Naive B cell (primary cell): Measurements from ENCODE around the gene DYNLL2. TPM values are rescaled to one million over a fixed set of nuclear protein-coding genes. Genes with fewer than 3 reads are reported as not detected.
"Not testable (repeated sequence)": the region's sequence is repeated elsewhere in the genome, so short reads cannot be mapped to it uniquely, and the experiment has no call there.

Experiments
- ATAC-seq, 2 donors: fragments of 150-1000 bp; cut with Tn5 transposase; 2 replicates each; pipeline ENCODE4 v1.10.0; 2021; ENCODE audit warnings: low read depth in 2 of 2, mild to moderate bottlenecking in 2 of 2, moderate library complexity in 2 of 2
- DNase-seq: peaks from one replicate; pipeline ENCODE4 v3.0.0; 2022
- H3K27ac Mint-ChIP-seq, 6 donors: one replicate each; pipeline ENCODE4 v1.8.0; 2020 to 2022; ENCODE audit warnings: mild to moderate bottlenecking in 6 of 6, mixed read lengths in 6 of 6, moderate library complexity in 5 of 6, inconsistent platforms in 2 of 6
- H3K27me3 Mint-ChIP-seq, 3 donors: one replicate each; pipeline ENCODE4 v1.8.0; 2021 to 2022; ENCODE audit warnings: mixed read lengths in 3 of 3, mild to moderate bottlenecking in 1 of 3
- H3K36me3 Mint-ChIP-seq, 2 donors: one replicate each; pipeline ENCODE4 v1.8.0; 2020 to 2022; ENCODE audit warnings: mixed read lengths in 2 of 2, inconsistent platforms in 1 of 2, mild to moderate bottlenecking in 1 of 2
- H3K4me1 Mint-ChIP-seq, 3 donors: one replicate each; pipeline ENCODE4 v1.8.0; 2020 to 2022; ENCODE audit warnings: mixed read lengths in 3 of 3, inconsistent platforms in 1 of 3, mild to moderate bottlenecking in 1 of 3, moderate library complexity in 1 of 3
- H3K4me3 Mint-ChIP-seq, 8 donors: one replicate each; pipeline ENCODE4 v1.8.0; 2020 to 2022; ENCODE audit warnings: mild to moderate bottlenecking in 8 of 8, mixed read lengths in 8 of 8, moderate library complexity in 8 of 8, inconsistent platforms in 2 of 8
- H3K9me3 Mint-ChIP-seq, 7 donors: one replicate each; pipeline ENCODE4 v1.8.0; 2020 to 2022; ENCODE audit warnings: mixed read lengths in 7 of 7, mild to moderate bottlenecking in 5 of 7, inconsistent platforms in 2 of 7, moderate library complexity in 1 of 7
- polyA plus RNA-seq, 6 donors: library from polyadenylated mRNA; unstranded; fragments of 300-500 nt; fragmentation: Illumina TruSeq; gene quantifications; one replicate each; pipeline ENCODE4 v1.2.3, GENCODE V29; 2021; ENCODE audit warnings: low read depth in 6 of 6

The DYNLL2 gene
- polyA plus RNA-seq = 1 to 10 TPM in 1 of 6 donors, under 1 TPM in 5; 0.26 to 1.2 (median 0.82) TPM

DNA sequence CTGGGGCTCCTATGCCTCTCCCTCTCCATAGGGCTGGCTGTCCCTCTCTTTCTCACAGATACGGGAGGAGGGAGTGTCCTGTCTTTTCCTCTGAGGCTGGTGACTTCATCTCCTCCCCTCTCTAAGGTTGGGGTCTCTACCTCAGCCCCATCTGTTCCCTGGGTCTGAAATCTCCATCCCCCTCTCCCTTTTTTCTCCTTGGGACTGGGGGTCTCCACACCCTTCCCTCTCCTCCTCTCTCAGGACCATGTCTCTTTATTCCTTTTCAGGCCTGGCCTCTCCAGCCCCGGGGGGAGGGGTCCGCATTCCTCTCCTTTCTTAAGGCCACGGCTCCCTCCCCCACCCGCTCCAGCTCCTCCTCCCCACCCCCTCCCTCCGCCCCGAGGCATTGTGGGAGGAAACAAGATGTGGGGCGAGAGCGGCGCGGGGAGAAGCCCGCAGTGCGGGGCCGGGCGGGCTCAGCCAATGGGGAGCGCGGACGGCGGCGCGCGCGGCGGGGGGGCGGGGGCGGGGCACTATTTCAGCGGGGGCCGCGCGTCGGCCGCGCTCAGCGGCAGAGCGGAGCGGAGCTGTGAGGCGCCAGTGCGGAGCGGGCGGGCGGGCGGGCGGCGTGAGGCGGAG is at the start of gene DYNLL2:
TSS of gene DYNLL2 (plus strand) at position 550 of the 621 bp plus-strand sequence. CDS start 3,672 bp downstream, outside the sequence.
- Mint-ChIP-seq H3K27ac (peak within 1 kb of the TSS; percentile 46 to 89 (median 82)), H3K36me3 (peaks cover 0 to 11% of the 10 kb centered on the region in 2 donors), H3K4me3 (peak within 1 kb of the TSS; percentile 79 to 96 (median 90)), H3K27me3 (peaks cover 0 to 10% (median 9%) of the 10 kb centered on the region in 3 donors), H3K4me1 (peaks cover 17 to 39% (median 34%) of the 10 kb centered on the region in 3 donors), H3K9me3 (no peaks in the 10 kb centered on the region)
- ATAC-seq = peak; percentile 75 to 78
- DNase-seq = peak; percentile 78

DNA sequence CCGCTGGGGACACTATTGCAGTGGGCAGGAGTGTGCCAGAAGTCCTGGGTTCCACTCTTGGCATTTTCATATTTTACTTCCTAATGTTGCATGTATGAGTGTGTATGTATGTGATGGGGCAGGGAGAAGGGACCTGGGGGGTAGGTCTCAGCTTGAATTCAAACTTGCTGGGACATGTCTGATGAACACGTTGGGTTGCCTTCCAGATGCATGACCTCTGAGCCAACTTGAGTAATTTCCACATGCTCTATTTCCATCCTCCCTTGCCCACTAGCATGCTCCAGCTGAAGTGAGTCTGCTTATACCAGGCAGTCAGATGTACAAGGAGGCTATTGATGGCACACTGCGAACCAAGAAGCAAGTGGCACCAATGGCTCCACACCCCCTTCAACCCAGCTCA is 43.2 kb upstream of the DYNLL2 start:
- peaks cover 42 to 60% (median 50%) of the 10 kb centered on the region in 3 donors for H3K27me3 Mint-ChIP-seq
- no peak overlapping the region for H3K4me3 Mint-ChIP-seq
- no peaks in the 10 kb centered on the region for H3K36me3 Mint-ChIP-seq
- H3K9me3 Mint-ChIP-seq = peaks cover 0 to 9% (median 0%) of the 10 kb centered on the region in 7 donors
- ATAC-seq (no peak), DNase-seq (no peak)
- no peak overlapping the region for H3K27ac Mint-ChIP-seq
- H3K4me1 Mint-ChIP-seq = no peaks in the 10 kb centered on the region

DNA sequence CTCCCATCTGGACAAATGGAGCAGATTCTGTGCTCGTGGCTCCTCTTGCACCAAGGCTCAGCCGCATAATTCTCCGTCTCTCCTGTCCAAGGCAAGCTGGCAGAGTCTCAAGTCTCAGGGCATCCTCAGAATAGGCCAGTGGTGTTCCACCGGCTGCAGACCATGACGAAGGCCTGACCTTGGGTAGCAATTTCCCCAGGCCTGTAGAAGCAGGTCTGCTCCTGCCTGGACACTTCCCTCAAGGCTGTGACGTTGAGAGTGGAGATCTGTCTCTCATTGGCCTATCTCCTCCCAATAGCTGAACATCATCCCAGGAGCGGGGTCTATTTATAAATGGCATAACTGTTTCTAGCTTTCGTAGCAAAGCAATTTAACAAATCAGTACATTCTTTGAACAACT is 42.8 kb upstream of the DYNLL2 start:
- no peak overlapping the region for H3K27ac Mint-ChIP-seq
- ATAC-seq = no peak
- H3K27me3 Mint-ChIP-seq = peaks cover 42 to 60% (median 50%) of the 10 kb centered on the region in 3 donors
- DNase-seq = no peak
- H3K4me3 Mint-ChIP-seq = no peak overlapping the region
- no peaks in the 10 kb centered on the region for H3K4me1 Mint-ChIP-seq
- H3K36me3 Mint-ChIP-seq = no peaks in the 10 kb centered on the region
- peaks cover 0 to 9% (median 0%) of the 10 kb centered on the region in 7 donors for H3K9me3 Mint-ChIP-seq

DNA sequence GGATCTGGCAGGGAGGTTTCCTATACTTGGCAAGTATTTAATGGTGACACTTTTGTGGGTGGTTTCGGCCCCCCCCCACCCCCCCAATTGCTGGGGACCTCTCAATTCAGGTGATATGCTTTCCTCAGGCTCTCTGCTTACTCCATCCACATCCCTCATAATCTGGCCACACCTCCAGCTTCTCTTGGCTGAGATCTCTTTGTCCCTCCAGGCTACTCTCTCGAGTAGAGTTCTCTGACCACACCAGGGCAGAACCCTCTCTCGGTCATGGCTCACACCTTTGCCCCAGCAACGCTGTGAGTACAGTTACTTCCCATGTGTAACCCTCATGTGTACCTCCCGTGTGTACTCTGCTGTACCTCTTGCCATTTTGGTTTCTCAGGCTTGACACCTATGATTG is 42.1 kb upstream of the DYNLL2 start:
- peak overlapping the region in 1 of 8 donors; percentile 37 for H3K4me3 Mint-ChIP-seq
- peaks cover 0 to 9% (median 0%) of the 10 kb centered on the region in 7 donors for H3K9me3 Mint-ChIP-seq
- H3K27me3 Mint-ChIP-seq = peaks cover 42 to 60% (median 50%) of the 10 kb centered on the region in 3 donors
- H3K36me3 Mint-ChIP-seq = no peaks in the 10 kb centered on the region
- DNase-seq (no peak), ATAC-seq (no peak)
- H3K27ac Mint-ChIP-seq = no peak overlapping the region
- no peaks in the 10 kb centered on the region for H3K4me1 Mint-ChIP-seq

DNA sequence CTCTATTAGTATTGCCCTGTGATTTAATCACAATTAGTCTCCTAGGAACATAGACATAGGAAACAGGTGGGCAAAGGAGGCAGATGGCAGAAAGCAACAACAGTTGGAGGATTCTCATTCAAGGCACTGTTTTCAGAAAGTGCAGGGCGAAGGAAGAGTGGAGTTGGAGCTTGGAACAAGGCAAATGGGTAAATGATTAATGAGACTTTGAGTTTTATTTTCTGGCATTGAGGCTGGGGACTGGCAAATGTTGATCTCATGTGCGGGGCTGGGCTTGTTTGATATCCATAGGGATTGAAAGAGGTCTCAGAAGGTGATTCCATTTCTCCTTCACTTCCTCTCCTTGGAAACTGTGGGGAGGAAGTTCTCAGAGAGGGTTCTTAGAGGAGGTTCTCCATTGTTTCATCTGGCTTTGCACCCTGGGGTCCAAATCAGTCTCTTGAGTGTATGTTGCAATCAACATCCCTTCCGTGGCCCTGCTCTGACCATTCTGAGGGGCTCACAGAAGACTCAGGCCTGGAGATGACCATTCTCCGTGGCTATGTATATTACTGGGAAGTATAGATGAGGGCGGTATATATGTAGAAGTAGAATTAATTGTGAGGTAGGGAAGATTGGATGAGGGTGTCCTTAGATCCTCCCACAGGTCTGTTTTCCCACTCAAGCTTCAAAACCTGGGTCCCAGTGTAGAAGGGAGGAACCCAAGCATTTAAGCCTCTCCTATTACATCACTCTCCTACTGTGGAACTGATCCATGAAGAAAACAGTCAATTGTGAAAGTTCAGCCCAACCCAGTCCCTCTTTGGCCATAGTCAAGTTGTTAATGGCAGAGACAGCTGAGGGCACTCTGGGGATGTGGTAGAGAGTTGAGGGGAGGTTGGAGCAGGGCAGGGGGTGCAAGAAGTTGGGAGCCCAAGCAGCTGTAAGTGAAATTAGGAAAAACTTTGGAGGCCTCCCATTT is 39.7 kb upstream of the DYNLL2 start:
- peaks cover 38 to 51% (median 41%) of the 10 kb centered on the region in 3 donors for H3K27me3 Mint-ChIP-seq

DNA sequence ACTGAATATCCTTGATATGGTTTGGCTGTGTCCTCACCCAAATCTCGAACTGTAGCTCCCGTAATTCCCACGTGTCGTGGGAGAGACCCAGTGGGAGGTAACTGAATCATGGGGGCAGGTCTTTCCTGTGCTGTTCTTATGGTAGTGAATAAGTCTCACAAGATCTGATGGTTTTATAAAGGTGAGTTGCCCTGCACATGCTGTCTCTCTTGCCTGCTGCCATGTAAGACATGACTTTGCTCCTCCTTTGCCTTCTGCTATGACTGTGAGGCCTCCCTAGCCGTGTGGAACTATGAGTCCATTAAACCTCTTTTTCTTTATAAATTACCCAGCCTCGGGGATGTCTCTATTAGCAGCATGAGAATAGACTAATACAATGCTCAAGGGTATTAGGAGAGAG is 39.0 kb upstream of the DYNLL2 start:
- not testable (repeated sequence) for DNase-seq, H3K9me3 Mint-ChIP-seq, H3K4me3 Mint-ChIP-seq, H3K36me3 Mint-ChIP-seq, H3K4me1 Mint-ChIP-seq, ATAC-seq
- Mint-ChIP-seq H3K27ac (peak overlapping the region in 1 of 6 donors; percentile 33), H3K27me3 (peaks cover 38 to 50% (median 38%) of the 10 kb centered on the region in 3 donors)

More for the DNA sequence above, 39.7 kb upstream of the DYNLL2 start:
- peak overlapping the region in 1 of 6 donors; percentile 58 for H3K27ac Mint-ChIP-seq
- DNase-seq (no peak), ATAC-seq (no peak)
- peaks cover 0 to 9% (median 0%) of the 10 kb centered on the region in 7 donors for H3K9me3 Mint-ChIP-seq
- H3K4me3 Mint-ChIP-seq = no peak overlapping the region
- H3K4me1 Mint-ChIP-seq = no peaks in the 10 kb centered on the region
- H3K36me3 Mint-ChIP-seq = no peaks in the 10 kb centered on the region

DNA sequence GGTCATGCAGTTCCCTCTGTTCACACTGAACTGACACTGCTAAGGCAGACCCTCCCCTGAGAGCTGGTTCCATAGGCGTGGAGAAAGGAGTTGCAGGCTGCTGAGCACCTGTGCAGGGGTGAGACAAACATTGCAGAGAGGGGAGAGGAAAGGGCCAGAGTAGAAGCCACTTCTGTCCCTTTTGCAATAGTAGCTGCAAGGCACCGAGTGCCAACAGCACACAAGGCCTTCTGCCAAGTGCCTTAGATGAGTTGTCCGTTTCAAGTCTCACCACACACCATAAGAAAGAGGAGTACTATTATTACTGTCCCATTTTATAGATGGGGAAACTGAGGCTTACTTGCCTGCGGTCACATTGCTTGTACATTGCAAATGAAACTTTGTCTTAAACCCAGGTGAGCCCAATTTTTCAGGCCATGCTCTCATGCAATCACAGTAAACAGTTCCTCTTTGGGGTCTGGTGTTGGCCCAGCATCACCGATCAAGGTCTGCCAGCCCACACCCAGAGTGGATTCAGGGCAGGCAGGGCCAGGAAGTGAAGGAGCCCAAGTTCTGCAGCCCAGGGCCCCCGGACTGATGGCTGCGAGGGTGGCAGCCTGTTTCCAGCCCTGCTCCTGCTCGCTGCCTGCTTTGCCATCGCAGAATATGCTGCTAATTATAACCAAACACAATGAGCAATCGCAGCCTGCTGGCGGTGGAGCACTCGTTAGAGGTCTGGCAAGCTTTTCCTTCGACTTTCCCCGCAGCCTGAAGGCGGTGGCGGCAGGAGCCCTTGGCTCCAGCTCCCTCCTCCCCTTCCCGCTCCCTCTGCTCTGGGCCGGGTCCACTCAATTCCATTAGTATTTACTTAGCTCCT is 36.8 kb upstream of the DYNLL2 start:
- Mint-ChIP-seq H3K9me3 (peaks cover 0 to 9% (median 0%) of the 10 kb centered on the region in 7 donors), H3K27ac (no peak overlapping the region), H3K36me3 (no peaks in the 10 kb centered on the region), H3K27me3 (peaks cover 31 to 40% (median 38%) of the 10 kb centered on the region in 3 donors), H3K4me3 (no peak overlapping the region), H3K4me1 (no peaks in the 10 kb centered on the region)
- ATAC-seq (no peak), DNase-seq (no peak)

DNA sequence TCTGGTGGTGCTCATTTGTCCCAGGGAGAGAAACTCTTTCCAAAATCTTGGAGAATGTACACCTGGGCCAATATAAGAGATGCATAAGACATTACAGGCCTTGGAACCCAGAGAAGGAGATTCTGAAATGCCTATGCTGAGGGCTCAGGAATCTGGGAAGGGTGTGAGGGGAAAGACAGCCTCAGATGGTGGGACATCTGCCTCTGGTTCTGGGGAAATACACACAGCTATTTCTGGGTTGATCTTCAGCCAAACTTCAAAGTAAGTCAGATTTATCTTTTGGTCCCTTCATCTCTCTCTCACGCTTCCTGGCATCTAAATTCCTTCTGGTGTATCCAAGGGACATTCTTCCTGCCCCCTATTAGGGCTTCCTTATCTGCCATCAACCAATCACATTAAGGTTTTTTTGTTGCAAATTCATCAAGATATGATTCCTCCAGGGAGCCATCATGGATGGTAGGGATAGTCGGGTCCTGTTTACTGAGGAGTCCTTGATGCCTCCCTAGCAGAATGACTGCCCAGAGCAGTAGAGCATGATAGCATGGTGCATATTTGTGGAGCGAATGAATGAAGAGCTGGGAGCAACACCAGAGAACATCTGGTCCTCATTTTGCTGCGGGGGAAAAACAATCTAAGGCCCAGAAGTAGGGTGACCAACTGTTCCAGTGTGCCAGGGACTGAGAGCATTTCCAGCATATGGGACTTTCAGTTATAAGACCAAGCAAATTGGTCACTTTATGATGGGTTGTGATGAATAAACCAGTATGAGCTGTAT is 35.7 kb upstream of the DYNLL2 start:
- Mint-ChIP-seq H3K27me3 (peaks cover 28 to 37% (median 32%) of the 10 kb centered on the region in 3 donors), H3K4me3 (no peak overlapping the region), H3K36me3 (no peaks in the 10 kb centered on the region), H3K4me1 (no peaks in the 10 kb centered on the region), H3K9me3 (peaks cover 0 to 9% (median 0%) of the 10 kb centered on the region in 7 donors), H3K27ac (no peak overlapping the region)
- ATAC-seq (no peak), DNase-seq (no peak)

DNA sequence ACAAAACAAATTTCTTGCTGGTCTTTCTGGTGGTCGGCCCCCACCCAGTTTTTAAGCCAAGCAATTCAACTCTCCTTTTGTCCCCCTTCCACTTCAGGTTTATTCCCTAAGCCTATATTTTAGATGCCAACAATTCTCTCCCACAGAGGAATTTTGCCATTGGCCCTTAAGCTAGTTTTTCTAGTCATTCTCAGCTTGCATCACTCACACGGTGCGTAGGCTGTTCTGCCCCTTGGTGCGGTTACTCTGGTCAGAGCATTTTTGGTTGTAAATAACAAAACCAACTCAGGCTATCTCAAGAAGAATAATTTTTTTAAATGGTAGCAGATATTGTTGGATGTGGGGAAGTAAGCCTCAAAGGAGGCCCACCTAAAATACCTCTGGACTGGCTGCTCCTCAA is 33.7 kb upstream of the DYNLL2 start:
- H3K4me1 Mint-ChIP-seq = no peaks in the 10 kb centered on the region
- no peaks in the 10 kb centered on the region for H3K36me3 Mint-ChIP-seq
- H3K27me3 Mint-ChIP-seq = peaks cover 23 to 34% (median 25%) of the 10 kb centered on the region in 3 donors
- peaks cover 0 to under 1% (median 0%) of the 10 kb centered on the region in 7 donors for H3K9me3 Mint-ChIP-seq
- DNase-seq = no peak
- H3K27ac Mint-ChIP-seq = no peak overlapping the region
- ATAC-seq = no peak
- H3K4me3 Mint-ChIP-seq = no peak overlapping the region

DNA sequence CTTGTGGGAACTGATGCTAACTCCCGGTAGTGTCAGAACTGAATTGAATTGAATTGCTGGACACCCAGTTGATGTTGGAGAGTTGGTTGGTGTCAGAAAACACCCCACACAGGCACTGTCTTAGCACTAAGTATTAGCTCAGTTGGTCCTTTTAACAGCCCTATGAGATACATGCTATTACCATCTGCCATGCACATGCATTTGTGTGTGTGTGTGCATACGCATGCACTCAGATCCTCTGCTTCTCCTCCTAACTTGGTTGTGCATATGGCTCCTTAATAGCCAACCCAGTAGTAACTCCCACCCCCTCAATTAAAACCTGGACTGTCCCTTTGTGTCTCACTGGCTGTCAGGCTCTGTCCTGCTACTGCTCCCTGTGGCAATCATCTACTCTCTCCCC is 32.3 kb upstream of the DYNLL2 start:
- H3K27ac Mint-ChIP-seq = no peak overlapping the region
- no peak overlapping the region for H3K4me3 Mint-ChIP-seq
- DNase-seq (no peak), ATAC-seq (no peak)
- H3K36me3 Mint-ChIP-seq = no peaks in the 10 kb centered on the region
- H3K4me1 Mint-ChIP-seq = no peaks in the 10 kb centered on the region
- H3K27me3 Mint-ChIP-seq = peaks cover 26 to 33% (median 30%) of the 10 kb centered on the region in 3 donors
- H3K9me3 Mint-ChIP-seq = no peaks in the 10 kb centered on the region

DNA sequence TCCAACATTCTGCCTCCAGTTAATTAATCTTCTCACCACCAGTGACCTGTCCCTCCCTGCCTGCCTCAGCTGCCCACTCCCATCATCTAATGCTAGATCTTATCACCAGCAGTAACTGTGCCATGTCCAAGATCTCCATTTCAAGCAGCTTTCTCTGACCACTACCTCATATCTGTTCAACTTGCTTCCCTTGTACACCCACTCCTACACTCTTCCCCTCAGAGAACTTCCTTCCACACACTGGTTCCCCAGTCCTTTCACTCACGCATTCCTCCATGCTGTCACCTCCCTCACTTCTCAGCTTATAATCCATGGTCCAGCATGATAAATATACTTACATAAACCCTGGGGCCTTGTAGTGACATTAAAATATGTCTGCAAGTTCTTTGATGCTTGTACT is 31.8 kb upstream of the DYNLL2 start:
- no peaks in the 10 kb centered on the region for H3K9me3 Mint-ChIP-seq
- no peaks in the 10 kb centered on the region for H3K36me3 Mint-ChIP-seq
- peaks cover 26 to 33% (median 30%) of the 10 kb centered on the region in 3 donors for H3K27me3 Mint-ChIP-seq
- DNase-seq (no peak), ATAC-seq (no peak)
- no peak overlapping the region for H3K4me3 Mint-ChIP-seq
- H3K4me1 Mint-ChIP-seq = no peaks in the 10 kb centered on the region
- H3K27ac Mint-ChIP-seq = no peak overlapping the region

DNA sequence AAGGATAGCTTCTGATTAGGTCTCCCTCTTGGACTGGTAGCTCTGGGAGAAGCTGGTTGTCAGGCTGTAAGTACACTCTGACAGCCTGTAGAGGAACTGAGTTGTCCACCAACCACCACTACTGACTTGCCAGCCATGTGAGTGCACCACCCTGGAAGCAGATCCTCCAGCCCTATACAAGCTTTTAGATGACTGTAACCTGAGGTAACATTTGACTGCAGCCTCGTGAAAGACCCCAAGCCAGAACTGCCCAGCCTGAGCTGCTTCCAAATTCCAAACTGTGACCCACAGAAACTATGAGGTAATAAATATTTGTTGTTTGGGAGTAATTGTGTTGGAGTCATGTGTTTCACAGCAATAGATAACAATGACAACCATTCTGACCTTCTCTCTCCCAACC is 30.8 kb upstream of the DYNLL2 start:
- Mint-ChIP-seq H3K4me3 (no peak overlapping the region), H3K27me3 (peaks cover 23 to 34% (median 30%) of the 10 kb centered on the region in 3 donors), H3K27ac (no peak overlapping the region), H3K36me3 (no peaks in the 10 kb centered on the region), H3K9me3 (no peaks in the 10 kb centered on the region), H3K4me1 (no peaks in the 10 kb centered on the region)
- ATAC-seq (no peak), DNase-seq (no peak)
